ENCODE data around the gene C8A.

Gene C8A

DNA sequence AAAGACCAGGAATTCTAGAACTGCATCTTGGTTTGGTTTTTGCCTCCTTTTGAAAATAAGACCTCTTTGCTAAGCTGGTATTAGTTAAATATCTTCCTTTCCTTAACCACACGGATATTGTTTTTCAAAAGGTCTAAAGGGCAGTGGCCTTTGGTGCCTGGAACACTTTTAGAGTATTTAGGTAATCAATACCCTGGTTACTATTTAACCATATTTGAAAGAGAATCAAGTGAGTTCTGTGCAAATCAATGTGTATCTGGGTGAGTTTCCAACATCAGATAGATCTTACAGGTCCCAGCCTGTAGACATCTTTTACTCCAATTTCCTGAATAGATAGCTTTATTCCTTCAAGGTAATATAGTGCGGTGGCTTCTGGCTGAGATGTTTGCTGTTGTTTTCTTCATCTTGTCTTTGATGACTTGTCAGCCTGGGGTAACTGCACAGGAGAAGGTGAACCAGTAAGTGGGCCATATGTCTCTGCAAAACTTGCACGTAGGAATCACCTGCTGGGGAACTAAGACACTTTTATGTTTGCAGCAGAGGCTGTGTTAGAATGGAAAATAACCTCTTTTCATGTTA is at the start of gene C8A:
Gene C8A, plus strand, starts transcription at position 277 of the 579 bp plus-strand sequence. Its CDS starts 105 bp downstream, at position 382.
- no peak for DNase-seq (ENCODE audit: low spot score)

DNA sequence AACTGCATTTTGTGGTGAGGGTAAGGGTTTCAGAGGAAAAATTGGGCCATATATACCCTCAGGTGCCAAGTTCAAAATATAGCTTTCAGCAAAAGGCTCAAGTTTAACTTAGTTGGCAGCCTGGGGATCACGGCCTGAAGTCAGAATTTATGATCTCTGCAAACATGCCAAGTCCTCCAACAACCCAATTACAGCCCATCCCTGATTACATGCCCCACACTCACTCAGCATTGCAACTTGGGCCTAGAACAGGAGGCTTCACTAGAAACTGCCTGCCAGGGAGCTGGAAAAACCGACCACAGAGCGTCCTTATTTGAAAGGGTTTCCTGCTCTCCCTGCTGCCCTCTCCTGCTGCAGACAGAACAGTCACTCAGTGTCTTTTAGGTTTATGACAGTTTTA is 47.8 kb upstream of the C8A start:
- no peak for DNase-seq (ENCODE audit: low spot score)

DNA sequence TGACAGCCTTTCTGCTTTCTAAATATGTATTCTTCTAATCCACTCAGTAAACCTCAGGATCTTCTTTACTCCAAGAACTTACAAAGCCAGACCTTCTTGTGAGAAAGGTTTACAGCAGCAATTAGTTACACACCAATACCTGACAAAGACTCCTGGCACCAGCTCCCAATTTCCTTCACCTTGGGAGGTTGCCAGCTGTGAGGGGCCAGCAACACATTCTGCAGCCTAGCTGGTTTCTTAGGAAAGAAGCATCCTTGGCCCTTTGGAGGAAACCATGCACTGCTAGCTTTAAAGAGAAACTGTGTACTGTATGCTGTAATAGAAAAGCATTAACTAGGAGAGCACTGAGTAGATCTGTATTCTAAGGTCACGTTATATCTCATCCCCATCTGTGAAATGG is 46.2 kb upstream of the C8A start:
- DNase-seq (ENCODE audit: low spot score): no peak

DNA sequence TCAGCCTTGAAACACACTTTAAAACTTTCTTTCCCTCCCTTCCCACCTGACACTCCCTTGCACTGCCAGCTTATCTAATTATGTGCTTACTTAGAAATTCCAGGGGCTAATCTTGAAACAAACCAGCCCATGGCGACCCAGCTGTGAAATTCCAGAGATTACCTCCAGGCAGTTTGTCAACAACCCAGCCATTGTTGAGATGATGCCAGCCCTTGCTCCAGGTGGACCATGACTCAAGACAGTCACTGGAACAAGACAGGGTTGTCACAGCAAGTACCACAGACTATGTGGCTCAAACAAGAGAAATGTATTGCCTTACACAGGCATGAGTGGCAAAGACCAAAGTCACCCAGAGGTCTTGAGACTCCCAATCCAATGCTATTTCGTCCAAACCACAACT is 43.3 kb upstream of the C8A start:
- no peak for DNase-seq (ENCODE audit: low spot score)

DNA sequence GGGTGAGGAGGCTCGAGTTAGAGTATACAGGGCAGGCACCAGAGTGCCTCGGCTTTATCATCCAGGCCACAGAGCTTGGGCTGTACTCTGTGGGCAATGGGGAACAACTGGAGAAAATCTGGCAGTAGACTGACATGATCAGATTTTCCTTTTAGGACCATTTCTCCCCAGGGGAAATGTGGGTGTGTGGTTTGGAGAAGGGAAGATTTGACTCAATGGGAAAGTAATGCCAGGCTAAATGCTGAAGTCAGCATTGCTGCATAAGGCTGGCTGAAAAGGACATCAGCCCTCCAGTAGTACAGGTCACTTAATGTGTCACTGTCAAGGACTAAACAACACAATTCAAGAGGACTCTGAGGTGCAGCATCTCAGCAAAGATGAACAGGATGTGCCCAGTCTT is 40.4 kb upstream of the C8A start:
- DNase-seq (ENCODE audit: low spot score): no peak

GRCh38 chr1:56816264-56816663 is 38.3 kb upstream of the C8A start:
- no peak for DNase-seq (ENCODE audit: low spot score)

DNA sequence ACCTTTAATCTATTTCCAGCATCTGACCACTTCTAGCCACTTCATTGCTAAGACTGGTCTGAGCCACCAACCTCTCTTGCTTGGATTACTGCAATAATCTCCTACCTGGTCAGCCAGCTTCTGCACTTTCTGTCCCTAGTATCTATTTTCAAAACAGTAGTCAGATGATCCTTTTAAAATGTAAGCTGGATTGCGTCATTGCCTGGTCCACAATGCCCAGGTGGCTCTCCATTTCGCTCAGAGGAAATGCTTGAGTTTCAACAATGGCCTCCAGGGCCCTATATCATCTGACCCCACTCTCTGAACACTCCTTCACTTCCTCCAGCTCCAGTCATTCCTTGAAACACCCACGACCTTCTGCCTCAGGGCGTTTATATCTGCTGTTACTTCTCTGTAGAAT is 37.7 kb upstream of the C8A start:
- DNase-seq (ENCODE audit: low spot score): no peak

GRCh38 chr1:56817716-56818463 is 36.7 kb upstream of the C8A start:
- peak; percentile 54 for DNase-seq (ENCODE audit: low spot score)

GRCh38 chr1:56819387-56819899 is 35.2 kb upstream of the C8A start, which contains the start of gene FYB2:
TSS of gene FYB2 (minus strand) at chr1:56819404. CDS start at chr1:56819290, 114 bp downstream.
- DNase-seq (ENCODE audit: low spot score): no peak

- DNase-seq (ENCODE audit: low spot score): peak; percentile 92
Measured at GRCh38 chr1:56820755-56821461, 33.7 kb upstream of the C8A start.

- DNase-seq (ENCODE audit: low spot score): no peak
Measured at GRCh38 chr1:56821462-56821797, 33.2 kb upstream of the C8A start.

DNA sequence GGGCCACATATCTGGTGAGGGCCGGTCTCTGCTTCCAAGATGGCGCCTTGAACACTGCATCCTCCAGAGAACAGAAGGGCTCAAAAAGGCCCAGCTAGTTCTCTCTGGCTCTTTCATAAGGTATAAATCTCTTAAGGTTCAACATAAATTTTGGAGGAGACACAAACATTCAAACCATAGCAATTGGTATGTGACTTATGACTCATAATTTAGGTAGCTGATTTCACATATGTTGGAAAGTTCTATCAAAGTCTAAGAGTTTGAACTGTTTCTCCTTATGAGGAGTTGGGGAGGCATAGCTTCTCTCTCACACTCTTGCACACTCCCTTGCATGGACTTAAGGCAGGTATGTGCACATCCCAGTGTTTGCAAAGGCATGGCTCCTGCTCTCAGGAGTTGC is 30.3 kb upstream of the C8A start:
- DNase-seq (ENCODE audit: low spot score): no peak

DNA sequence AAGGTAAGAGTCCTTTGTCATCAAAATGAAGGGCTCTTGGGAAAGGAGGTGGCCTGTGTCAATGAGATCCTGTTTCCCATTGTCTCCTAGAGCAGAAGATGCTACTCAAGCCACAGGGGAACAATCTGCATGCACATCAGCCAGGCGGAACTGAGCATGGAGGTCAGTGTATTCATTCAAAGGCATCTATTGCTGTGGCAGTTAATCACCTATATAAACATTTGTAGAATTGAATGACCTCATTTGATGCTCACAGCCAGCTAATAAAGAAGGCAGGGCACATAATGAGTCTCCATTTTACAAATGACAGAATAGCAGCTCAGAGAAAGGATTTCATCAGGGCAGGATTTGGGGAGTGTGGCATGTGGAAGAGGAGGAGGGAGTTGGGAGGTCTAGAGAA is 29.7 kb upstream of the C8A start:
- no peak for DNase-seq (ENCODE audit: low spot score)

DNA sequence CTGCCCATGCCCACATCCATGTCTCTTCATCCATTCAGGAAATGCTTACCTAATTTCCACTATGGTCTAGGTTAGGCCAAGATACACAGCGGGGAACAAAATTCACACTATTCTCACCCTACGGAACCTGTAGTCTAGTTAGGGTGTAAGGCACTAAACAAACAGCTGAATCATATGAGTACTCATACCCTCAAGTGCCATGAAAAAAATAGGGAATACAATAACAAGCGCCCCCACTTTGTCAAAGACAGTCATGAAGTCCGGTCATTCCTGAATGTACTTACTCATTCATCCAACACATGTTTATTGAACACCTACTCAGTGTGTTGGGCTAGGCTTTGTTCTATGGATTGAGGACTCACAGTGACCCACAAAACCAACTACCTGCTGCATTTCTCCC is 29.2 kb upstream of the C8A start:
- no peak for DNase-seq (ENCODE audit: low spot score)

DNA sequence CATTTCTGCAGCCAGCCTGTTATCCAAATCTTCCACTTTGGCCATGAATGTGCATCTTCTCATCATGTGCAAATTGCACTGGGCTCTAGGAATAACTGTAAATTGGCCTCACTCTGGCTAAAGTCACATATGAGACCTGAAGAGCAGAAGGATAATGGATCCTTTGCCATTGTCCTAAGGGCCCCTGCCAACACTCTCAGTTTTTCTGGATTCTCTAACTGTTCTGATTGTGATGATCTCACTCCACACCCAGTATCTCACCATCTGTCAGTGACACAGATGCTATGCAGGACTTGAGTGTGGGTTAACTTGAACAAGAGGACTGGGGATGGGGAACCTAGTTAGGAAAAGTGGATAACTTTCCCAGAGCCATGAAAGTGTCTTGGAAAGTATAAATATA is 26.9 kb upstream of the C8A start:
- DNase-seq (ENCODE audit: low spot score): no peak

GRCh38 chr1:56830052-56830451 is 24.5 kb upstream of the C8A start:
- DNase-seq (ENCODE audit: low spot score): no peak

DNA sequence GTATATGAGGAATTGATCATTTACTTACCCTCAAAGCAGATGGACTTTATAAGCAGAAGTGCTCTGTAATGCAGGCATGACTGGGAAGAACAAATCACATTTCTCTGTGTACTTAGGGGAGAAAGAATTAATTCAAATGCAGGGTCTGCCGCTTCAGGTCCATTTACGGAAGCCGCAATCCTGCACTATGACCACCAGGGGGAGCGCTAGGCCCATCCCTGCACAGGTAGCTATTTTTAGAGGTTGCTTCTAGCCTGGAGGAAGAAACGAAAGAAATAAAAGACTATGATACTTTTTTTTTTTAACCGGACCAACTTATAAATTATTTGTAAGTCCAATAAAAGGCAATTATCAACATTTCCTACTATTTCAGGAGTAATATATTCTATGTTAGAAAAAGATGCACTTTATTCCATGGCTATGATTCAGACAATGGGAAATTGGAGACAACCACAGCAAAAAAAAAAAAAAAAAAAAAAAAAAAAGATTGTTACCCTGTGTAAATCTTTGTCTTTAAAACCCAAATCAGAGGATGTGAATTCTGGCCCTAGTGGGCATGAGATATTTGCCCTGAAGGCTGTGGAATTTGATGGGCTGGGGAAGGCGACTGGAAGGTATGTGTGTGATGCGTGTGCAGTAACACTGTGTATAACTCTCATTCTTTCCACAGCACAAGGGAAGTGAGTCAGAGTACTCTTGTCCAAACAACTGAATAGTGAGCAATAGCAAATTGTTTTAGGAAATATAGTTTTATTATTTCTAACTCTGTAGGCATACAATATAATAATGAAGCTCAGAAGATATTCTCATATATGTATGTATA is 22.5 kb upstream of the C8A start:
- peak; percentile 89 for DNase-seq (ENCODE audit: low spot score)

- no peak for DNase-seq (ENCODE audit: low spot score)
Measured at GRCh38 chr1:56833088-56833487, 21.5 kb upstream of the C8A start.

GRCh38 chr1:56834137-56834900 is 20.3 kb upstream of the C8A start:
- no peak for DNase-seq (ENCODE audit: low spot score)

GRCh38 chr1:56835657-56836056 is 18.9 kb upstream of the C8A start:
- no peak for DNase-seq (ENCODE audit: low spot score)

- DNase-seq (ENCODE audit: low spot score): no peak
Measured at GRCh38 chr1:56836359-56836758, 18.2 kb upstream of the C8A start.
